Heart right ventricle (tissue), 16 donors: ENCODE data around the gene UBAC2. TPM values are rescaled to one million over a fixed set of nuclear protein-coding genes. Genes with fewer than 3 reads are reported as not detected.
A peak's percentile ranks its signal among the peaks of the same experiment; 100 is the strongest.

Experiments
- ATAC-seq, 8 donors: fragments of 200-7000 bp; cut with Tn5 transposase; one replicate each; pipeline ENCODE4 v1.9.1; 2020; ENCODE audit warnings: mild to moderate bottlenecking in 8 of 8, moderate library complexity in 8 of 8, moderate number of reproducible peaks in 1 of 8
- DNase-seq, 2 donors: peaks; one replicate each; pipeline ENCODE4 v3.0.0-alpha.2; 2020
- H3K27ac ChIP-seq, 10 donors: fragments of 200-600 bp; sonication (generic) in 2 of 10; one replicate each; pipeline versions ENCODE4 v1.5.0 to v1.8.0; 2020 to 2022; ENCODE audit warnings: mild to moderate bottlenecking in 3 of 10
- H3K27me3 ChIP-seq, 7 donors: fragments of 200-600 bp; one replicate each; pipeline ENCODE4 v1.8.0; 2021 to 2022; ENCODE audit warnings: mild to moderate bottlenecking in 2 of 7
- H3K36me3 ChIP-seq, 9 donors: fragments of 200-600 bp; sonication (generic) in 1 of 9; one replicate each; pipeline versions ENCODE4 v1.5.0 to v1.8.0; 2020 to 2022; ENCODE audit warnings: mild to moderate bottlenecking in 2 of 9
- H3K4me1 ChIP-seq, 9 donors: fragments of 200-600 bp; sonication (generic) in 1 of 9; one replicate each; pipeline versions ENCODE4 v1.5.0 to v1.8.0; 2020 to 2022; ENCODE audit warnings: mild to moderate bottlenecking in 4 of 9
- H3K4me3 ChIP-seq, 10 donors: fragments of 200-600 bp; sonication (generic) in 2 of 10; one replicate each; pipeline versions ENCODE4 v1.5.0 to v1.8.0; 2020 to 2022; ENCODE audit warnings: mild to moderate bottlenecking in 7 of 10, moderate library complexity in 2 of 10
- H3K9me3 ChIP-seq, 11 donors: fragments of 200-600 bp in 10 of 11; sonication (generic) in 2 of 11; one replicate each; pipeline versions ENCODE4 v1.5.0 to v1.8.0; 2013 to 2022; ENCODE audit warnings: mild to moderate bottlenecking in 2 of 11, control low read depth in 1 of 11, moderate library complexity in 1 of 11
- WGBS, 2 donors: extraction: QIAGEN DNeasy Blood & Tissue Kit; methylation state at CpG; one replicate each; pipeline ENCODE4 v1.1.7; 2013; ENCODE audit warnings: inconsistent platforms in 1 of 2; 5-methylcytosine and 5-hydroxymethylcytosine counted together
- intact Hi-C, 10 donors: fragments of 100-400 bp; cut with DNase I; formaldehyde crosslinking; loops; one replicate each; pipeline versions ENCODE4 v1.11.1 to v1.14.2; 2022
- polyA plus RNA-seq, 2 donors: library from polyadenylated mRNA; stranded (reverse); fragments of 200-250 nt; gene quantifications; one replicate each; pipeline ENCODE4 v1.2.3, GENCODE V29; 2013
- total RNA-seq, 10 donors: library from RNA; stranded (reverse); fragmentation: NEBNext Ultra II Directional in 3 of 10; extraction: Animal tissue kit (Norgen Biotek cat#: 25700) in 3 of 10; gene quantifications; one replicate each; pipeline versions ENCODE4 v1.2.1 to v1.2.4, GENCODE V29; 2021 to 2023
- TF ChIP-seq, protein P1 (sequence below), 9 donors: fragments of 200-600 bp; sonication (generic) in 2 of 9; IDR thresholded peaks; one replicate each; pipeline versions ENCODE4 v1.5.0 to v1.8.0; 2021 to 2022; ENCODE audit warnings: antibody characterized with exemption in 9 of 9, mild to moderate bottlenecking in 5 of 9, moderate library complexity in 1 of 9
- donor health status: Arrhythmogenic right ventricular cardiomyopathy.
- donor health status: ischemic (EF 13 %, LVEDD 7.1; RV severe dilation, severe dysfunction).
- donor health status: healthy with polysubstance abuse.
- donor health status: DM: no; HTN: yes; CAD: no.
- donor health status: DM: no; HTN: no; CAD: no.
- donor health status: ischemic (EF 25% LVEDD 6.9; RV normal size, moderate dysfunction).
- donor health status: ischemic (EF 25% LVEDD 5.7; RV mildly dilated, moderate dysfunction).
- donor health status: healthy.
- donor health status: DM: yes; HTN: yes; CAD: no.
- donor health status: Ischemic cardiomyopathy.
- donor health status: ischemic (EF 35%, LVEDD 5.7; RV mildly dilated, moderate dysfunction).
- donor health status: nonischemic (EF 11% LVEDD 7.7; RV severe dilation, severe dysfunction).
- donor health status: DM: yes; HTN: yes; CAD: no.
- donor health status: PGD.
- donor health status: ischemic (EF 29% LVEDD 5.4; RV normal size, mild dysfunction).
- donor health status: nonischemic (EF 23%, LVEDD 6.1; RV moderate dilation, normal function).

The UBAC2 gene
- total and polyA plus RNA-seq, 12 donors = 31.8 to 60.4 (median 47.0) TPM

DNA sequence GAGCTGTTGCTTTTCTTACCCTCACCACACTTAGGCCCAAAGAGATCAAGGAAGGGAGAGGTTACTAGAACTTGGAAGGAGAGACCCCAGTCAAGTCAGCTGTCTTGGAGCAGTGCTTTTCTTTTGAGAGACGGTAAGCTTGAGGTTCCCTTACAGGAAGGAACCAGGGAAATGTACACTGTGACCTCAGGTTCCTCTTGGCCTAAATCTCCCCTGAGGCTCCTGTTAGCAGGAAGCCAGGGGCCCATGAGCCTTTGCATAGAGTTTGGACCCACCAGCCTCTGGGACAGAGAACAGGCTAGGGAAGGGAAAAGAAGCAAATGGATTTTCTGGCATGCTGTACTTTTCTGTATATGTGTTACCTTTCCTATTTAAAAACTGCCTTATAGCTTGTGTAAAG is 63.4 kb downstream of the UBAC2 start:
- Histone ChIP-seq H3K4me3 (no peak overlapping the region), H3K4me1 (peaks cover 0 to 24% (median 18%) of the 10 kb centered on the region in 9 donors), H3K27me3 (no peaks in the 10 kb centered on the region), H3K27ac (peak overlapping the region in 3 of 10 donors; percentile 7 to 42 (median 19)), H3K36me3 (peaks cover 0 to 29% (median 0%) of the 10 kb centered on the region in 9 donors), H3K9me3 (no peaks in the 10 kb centered on the region)
- TF ChIP-seq, protein P1, sequence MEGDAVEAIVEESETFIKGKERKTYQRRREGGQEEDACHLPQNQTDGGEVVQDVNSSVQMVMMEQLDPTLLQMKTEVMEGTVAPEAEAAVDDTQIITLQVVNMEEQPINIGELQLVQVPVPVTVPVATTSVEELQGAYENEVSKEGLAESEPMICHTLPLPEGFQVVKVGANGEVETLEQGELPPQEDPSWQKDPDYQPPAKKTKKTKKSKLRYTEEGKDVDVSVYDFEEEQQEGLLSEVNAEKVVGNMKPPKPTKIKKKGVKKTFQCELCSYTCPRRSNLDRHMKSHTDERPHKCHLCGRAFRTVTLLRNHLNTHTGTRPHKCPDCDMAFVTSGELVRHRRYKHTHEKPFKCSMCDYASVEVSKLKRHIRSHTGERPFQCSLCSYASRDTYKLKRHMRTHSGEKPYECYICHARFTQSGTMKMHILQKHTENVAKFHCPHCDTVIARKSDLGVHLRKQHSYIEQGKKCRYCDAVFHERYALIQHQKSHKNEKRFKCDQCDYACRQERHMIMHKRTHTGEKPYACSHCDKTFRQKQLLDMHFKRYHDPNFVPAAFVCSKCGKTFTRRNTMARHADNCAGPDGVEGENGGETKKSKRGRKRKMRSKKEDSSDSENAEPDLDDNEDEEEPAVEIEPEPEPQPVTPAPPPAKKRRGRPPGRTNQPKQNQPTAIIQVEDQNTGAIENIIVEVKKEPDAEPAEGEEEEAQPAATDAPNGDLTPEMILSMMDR (IDR thresholded peaks at IDR 0.05) = no peak
- 28 to 46% methylated on average over 1 of the region's 1 CpG for WGBS, 2 donors
- ATAC-seq (peak in 3 of 8 donors; percentile 29 to 43 (median 30)), DNase-seq (no peak)
- intact Hi-C loops = loop anchor here in 8 of 10 donors (2.0 to 5.0 kb wide), 5 partner anchors 47 to 87 kb away; partner anchors contain the start of gene UBAC2 (in 1 of the 8)

DNA sequence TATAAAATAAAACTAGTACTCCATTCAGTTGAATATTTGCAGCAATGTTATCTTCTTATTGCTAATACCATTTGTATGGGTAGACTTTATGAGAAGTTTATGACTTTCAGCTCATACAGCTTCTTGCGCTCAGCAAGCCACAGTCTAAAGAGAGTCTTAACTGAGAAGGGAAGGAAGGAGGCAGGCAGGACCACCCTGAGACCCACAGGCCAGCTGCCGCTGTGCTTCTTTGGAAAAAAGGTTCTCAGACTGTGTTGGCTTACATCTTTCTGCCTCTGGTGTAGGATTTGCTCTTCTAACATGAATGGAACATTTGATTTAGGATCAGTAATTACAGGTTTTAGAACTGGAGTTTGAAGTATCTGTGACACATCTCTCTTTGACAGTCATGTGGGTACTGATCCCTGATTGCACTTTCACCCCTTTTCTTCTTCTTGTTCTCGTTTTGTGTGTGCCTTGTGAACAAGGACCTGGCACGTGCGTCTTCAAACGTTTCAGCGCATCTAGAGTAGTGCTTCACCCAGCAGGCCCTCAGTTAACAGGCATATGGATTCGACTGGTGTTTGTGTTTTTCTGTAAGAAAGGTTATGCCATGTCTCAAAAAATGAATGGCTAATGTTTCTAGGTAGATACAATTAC is 64.6 kb downstream of the UBAC2 start:
- TF ChIP-seq, protein P1 (IDR thresholded peaks at IDR 0.05) = no peak
- peaks cover 0 to 30% (median 18%) of the 10 kb centered on the region in 9 donors for H3K4me1 ChIP-seq
- WGBS, 2 donors = 79 to 84% methylated on average over 8 of the region's 8 CpGs
- intact Hi-C loops = loop anchor here in 6 of 10 donors (2.0 to 5.0 kb wide), 4 partner anchors 68 to 88 kb away; no protein-coding TSS in a partner anchor
- peaks cover 0 to 22% (median 0%) of the 10 kb centered on the region in 9 donors for H3K36me3 ChIP-seq
- H3K27ac ChIP-seq = no peak overlapping the region
- no peaks in the 10 kb centered on the region for H3K27me3 ChIP-seq
- no peak overlapping the region for H3K4me3 ChIP-seq
- no peak for DNase-seq
- ATAC-seq = no peak
- H3K9me3 ChIP-seq = no peaks in the 10 kb centered on the region

DNA sequence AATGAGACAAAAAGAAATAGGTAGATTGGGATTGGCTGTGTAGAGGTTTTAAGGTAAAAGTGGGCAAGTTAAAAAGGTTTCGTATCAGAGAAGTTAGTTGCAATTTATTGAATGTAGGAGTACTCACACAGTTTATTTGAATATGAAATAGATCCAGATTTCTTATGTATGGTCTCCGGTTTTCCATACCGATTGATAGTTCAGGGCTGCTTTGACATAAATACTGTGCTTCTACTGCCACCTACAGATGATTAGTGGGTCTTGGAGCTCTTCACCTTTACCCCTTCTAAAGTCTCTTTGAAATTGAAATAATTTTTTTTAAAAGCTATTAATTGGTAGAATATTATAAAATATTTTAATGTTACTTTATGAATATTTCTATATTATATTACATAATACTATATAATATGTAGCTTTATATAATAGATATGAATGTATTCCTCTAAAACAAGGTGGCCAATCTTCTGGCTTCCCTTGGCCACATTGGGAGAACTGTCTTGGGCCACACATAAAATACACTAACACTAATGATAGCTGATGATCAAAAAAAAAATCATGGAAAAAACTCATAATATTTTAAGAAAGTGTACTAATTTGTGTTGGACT is 65.3 kb downstream of the UBAC2 start:
- no peak overlapping the region for H3K27ac ChIP-seq
- TF ChIP-seq, protein P1 (IDR thresholded peaks at IDR 0.05) = peak; percentile 23 to 81 (median 71)
- H3K4me3 ChIP-seq = no peak overlapping the region
- peaks cover 0 to 22% (median 0%) of the 10 kb centered on the region in 9 donors for H3K36me3 ChIP-seq
- H3K9me3 ChIP-seq = no peaks in the 10 kb centered on the region
- intact Hi-C loops = loop anchor here in 9 of 10 donors (1.0 to 5.0 kb wide), 5 partner anchors 69 to 90 kb away; no protein-coding TSS in a partner anchor
- DNase-seq (no peak), ATAC-seq (peak in 5 of 8 donors; percentile 49 to 67 (median 54))
- WGBS, 2 donors = 32 to 33% methylated on average over 3 of the region's 3 CpGs
- H3K4me1 ChIP-seq = peaks cover 0 to 35% (median 18%) of the 10 kb centered on the region in 9 donors
- no peaks in the 10 kb centered on the region for H3K27me3 ChIP-seq

DNA sequence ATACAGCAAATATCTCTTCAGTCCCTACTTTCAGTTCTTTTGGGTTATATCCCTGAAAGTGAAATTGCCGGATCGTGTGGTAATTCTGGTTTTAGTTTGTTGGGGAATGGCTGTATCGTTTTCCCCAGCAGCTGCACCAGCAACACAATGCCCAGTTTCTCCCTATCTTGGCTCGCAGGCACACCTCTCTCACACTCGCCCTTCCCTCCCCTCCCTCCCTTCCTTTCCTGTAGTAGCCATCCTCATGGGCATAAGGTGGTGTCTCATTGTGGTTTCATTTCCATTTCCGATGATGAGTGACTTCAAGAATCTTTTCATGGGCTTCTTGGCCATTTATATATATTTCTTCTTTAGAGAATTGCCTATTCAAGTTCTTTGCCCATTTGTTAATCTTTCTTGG is 66.2 kb downstream of the UBAC2 start:
- H3K4me3 ChIP-seq = no peak overlapping the region
- peaks cover 0 to 44% (median 18%) of the 10 kb centered on the region in 9 donors for H3K4me1 ChIP-seq
- H3K27ac ChIP-seq = no peak overlapping the region
- H3K36me3 ChIP-seq = peaks cover 0 to 19% (median 0%) of the 10 kb centered on the region in 9 donors
- TF ChIP-seq, protein P1 (IDR thresholded peaks at IDR 0.05) = no peak
- intact Hi-C loops = loop anchor here in 6 of 10 donors (1.0 to 5.0 kb wide), 4 partner anchors 70 to 91 kb away; no protein-coding TSS in a partner anchor
- DNase-seq = no peak
- 85 to 87% methylated on average over 6 of the region's 6 CpGs for WGBS, 2 donors
- ATAC-seq = no peak
- H3K9me3 ChIP-seq = peaks cover 0 to under 1% (median 0%) of the 10 kb centered on the region in 11 donors
- H3K27me3 ChIP-seq = no peaks in the 10 kb centered on the region
